ENCODE data around the gene NOG.

GRCh38 chr17:56577843-56578204 lies 15.7 kb upstream of the NOG start:
- TF ChIP-seq CTCF (conservative IDR thresholded peaks at IDR 0.05; ENCODE audit: low read length) (no peak), EZH2phosphoT487 (IDR thresholded peaks at IDR 0.05; ENCODE audit: borderline replicate concordance) (no peak)

Data from Loucy (cell line).